Measurements from ENCODE around the gene PTPRA. TPM values are rescaled to one million over a fixed set of nuclear protein-coding genes. Genes with fewer than 3 reads are reported as not detected.
A peak's percentile ranks its signal among the peaks of the same experiment; 100 is the strongest.
"Not testable (repeated sequence)": the region's sequence is repeated elsewhere in the genome, so short reads cannot be mapped to it uniquely, and the experiment has no call there.

Gene PTPRA
- total RNA-seq, 1 donor from 2014 or later: 135 TPM

DNA sequence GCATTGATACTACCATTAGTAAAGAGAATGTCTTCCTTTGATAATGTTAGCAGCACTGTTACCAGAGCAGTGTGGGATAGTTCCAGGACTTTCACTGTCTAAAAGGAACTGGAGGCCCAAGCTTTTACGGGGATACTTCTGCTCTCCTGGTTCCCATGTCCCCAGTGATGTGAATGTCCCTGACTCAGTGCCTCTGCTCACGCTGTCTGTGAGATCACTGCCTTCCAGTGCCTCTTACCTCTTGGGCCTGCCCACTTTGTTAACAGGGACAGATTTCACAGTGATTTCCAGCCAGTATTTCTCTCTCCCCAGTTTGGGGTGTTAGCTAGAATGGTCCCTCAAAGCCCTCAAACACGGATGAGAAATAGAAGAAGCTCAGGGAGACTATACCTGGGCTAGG, 14.4 kb downstream of the PTPRA start:
- FAIRE-seq: no peak
- no peak for DNase-seq (ENCODE audit: low spot score in 2 of 2)

DNA sequence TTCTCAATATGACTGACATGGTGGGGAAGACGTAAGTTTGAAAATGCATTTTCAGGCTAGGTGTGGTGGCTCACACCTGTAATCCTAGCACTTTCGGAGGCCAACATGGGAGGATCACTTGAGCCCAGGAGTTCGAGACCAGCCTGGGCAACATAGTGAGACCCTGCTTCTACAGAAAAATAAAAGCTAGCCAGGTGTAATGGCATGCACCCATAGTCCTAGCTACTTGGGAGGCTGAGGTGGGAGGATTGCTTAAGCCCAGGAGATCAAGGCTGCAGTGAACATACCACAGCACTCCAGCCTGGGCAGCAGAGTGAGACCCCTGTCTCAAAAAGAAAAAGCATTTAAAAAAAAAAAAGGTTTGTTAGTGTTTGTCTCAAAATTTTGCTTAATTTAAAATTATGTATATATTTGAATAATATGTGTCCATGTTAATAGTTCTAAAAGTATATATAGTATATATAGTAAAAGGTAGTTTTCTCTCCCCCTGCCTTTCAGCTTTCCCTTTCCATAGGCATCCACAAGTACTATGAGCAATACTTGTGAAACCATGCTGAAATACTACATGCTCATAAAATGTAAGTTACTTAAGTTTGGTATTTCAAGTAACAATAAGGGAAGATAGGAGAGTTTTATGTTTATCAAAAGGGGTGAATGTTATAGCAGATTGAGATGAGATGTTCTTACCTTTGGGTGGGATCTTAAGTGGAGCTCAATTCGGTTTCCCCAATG, 15.1 kb downstream of the PTPRA start:
- FAIRE-seq (no peak), DNase-seq (ENCODE audit: low spot score in 2 of 2) (no peak)

DNA sequence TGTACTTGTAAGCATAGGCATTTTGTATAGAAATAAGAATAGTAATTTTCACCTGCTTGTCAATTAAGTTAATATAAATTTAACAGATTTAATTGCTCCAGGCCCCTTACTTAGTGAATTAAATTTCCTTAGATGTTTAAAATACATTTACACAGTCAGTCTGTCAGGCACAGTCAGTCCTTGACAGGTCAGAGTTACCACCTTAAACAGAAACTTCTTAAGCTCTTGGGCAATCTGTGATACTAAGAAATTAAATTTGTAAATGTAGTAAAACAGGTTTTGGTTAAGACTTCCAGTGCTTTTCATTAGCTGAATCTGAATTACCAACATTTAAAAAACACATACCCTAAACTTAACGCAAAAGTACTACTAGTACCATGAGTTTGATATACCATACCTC, 15.9 kb downstream of the PTPRA start:
- FAIRE-seq (no peak), DNase-seq (ENCODE audit: low spot score in 2 of 2) (no peak)

DNA sequence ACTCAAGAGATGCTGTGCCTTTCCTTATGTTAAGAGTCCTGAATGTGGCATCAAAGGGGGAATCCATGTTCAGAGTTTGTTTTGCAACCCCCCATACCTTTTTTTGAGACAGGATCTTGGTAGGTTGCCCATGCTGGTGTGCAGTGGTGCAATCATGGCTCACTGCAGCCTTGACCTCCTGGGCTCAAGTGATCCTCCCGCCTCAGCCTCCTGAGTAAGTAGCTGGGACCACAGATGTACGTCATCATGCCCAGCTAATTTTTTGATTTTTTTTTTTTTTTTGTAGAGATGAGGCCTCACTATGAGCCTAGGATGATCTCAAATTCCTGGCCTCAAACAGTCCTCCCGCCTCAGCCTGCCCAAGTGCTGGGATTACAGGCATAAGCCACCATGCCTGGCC, 16.5 kb downstream of the PTPRA start:
- no peak for DNase-seq (ENCODE audit: low spot score in 2 of 2)
- FAIRE-seq: no peak

DNA sequence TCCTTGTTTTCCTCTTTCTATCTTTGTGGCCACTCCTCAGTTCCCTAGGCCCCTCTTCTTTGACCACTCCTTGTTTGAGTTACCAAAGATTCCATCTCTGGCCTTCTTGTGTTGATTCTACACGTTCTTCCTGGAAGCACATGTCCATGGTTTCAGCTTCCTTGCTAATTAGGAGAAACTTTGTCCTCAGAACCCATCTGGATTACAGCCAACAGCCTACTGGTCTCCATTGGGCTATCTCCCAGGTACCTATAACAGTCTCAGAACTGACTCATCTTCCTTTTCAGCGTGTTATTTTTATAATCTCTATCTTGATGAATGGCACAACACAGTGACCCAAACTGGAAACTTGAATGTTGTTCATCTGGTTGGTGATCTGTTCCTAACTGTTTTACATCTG, 17.5 kb downstream of the PTPRA start:
- DNase-seq (ENCODE audit: low spot score in 2 of 2) (no peak), FAIRE-seq (no peak)

DNA sequence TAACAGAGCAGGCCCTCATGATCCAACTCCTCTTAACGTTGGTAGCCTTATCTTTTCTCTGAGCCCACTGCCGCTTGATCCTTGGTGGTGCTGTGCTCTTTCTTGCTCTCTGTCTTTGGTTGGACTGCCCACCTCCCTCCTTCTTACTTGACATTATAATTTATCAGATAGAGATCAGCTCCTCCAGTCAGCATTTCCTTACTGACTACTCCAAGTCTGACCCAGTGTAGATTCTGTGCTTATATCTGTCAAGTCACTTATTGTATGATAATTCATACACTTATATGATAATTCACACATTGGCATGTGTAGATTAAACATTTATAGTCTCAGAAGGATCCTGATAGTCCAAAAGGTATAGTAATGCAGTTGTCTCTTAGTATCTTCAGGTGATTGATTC, 18.1 kb downstream of the PTPRA start:
- no peak for FAIRE-seq
- no peak for DNase-seq (ENCODE audit: low spot score in 2 of 2)

DNA sequence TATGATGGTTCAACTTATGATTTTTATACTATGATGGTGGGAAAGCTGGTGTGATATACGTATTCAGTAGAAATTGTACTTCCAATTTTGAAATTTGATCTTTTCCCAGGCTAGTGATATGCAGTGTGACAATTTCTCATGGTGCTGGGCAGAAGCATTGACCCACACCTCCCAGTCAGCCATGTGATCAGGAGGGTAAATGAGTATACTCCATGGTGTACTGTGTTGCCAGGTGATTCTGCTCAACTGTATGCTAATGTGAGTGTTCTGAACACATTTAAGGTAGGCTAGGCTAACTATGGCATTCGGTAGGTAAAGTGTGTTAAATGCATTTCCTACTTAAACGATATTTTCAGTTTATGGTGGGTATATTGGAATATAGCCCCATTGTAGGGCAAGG, 19.1 kb downstream of the PTPRA start:
- FAIRE-seq (no peak), DNase-seq (ENCODE audit: low spot score in 2 of 2) (no peak)

DNA sequence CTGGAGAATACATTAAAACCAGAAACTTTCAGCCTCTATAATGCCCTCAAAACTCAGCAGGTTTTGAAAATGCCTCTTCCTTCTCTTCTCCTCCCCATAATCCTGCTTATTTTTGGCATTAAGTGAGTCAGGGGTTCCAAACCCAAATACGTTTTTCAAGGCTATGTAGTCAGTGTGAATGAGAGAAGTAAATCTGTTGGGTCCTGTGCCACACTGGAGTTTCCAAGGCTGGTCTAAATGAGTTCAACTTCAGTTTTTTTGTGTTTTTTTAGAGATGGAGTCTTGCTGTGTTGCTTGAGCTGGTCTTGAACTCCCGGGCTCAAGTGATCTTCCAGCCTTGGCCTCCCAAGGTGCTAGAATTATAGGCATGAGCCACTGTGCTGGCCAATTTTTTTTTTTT, 20.9 kb downstream of the PTPRA start:
- FAIRE-seq: no peak

DNA sequence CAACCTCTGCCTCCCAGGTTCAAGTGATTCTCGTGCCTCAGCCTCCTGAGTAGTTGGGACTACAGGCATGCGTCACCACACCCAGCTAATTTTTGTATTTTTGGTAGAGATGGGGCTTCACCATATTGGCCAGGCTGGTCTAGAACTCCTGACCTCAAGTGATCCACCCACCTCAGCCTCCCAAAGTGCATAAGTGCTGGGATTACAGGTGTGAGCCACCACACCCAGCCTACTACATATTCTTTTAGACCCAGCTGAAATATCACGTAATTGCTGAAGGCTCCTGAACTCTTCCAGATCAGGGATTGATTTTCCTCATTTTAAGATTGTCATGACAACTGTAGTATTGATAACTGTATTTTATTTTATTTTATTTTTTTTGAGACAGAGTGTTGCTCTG, 21.9 kb downstream of the PTPRA start:
- DNase-seq (ENCODE audit: low spot score in 2 of 2); FAIRE-seq: not testable (repeated sequence)

More for the DNA sequence above, 20.9 kb downstream of the PTPRA start:
- DNase-seq (ENCODE audit: low spot score in 2 of 2): no peak

DNA sequence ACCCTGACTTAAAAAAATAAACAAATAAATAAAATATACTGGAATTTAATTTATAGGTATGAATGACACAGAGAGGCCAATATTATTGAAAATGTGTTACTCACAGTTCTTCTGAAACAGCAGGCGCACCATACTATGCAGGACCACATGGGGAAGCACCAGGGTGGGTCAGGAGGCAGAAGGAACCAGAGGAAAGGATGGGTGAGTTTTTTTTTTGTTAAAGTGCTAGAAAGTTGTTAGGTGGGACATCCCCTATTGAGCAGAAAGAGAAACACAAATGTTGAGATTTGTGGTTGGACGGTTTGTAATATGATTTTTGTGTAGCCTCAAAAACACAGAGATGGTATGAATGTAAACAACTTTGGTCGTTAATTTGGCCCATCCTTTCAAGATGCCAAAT, 26.0 kb downstream of the PTPRA start:
- FAIRE-seq: no peak
- DNase-seq (ENCODE audit: low spot score in 2 of 2): no peak

DNA sequence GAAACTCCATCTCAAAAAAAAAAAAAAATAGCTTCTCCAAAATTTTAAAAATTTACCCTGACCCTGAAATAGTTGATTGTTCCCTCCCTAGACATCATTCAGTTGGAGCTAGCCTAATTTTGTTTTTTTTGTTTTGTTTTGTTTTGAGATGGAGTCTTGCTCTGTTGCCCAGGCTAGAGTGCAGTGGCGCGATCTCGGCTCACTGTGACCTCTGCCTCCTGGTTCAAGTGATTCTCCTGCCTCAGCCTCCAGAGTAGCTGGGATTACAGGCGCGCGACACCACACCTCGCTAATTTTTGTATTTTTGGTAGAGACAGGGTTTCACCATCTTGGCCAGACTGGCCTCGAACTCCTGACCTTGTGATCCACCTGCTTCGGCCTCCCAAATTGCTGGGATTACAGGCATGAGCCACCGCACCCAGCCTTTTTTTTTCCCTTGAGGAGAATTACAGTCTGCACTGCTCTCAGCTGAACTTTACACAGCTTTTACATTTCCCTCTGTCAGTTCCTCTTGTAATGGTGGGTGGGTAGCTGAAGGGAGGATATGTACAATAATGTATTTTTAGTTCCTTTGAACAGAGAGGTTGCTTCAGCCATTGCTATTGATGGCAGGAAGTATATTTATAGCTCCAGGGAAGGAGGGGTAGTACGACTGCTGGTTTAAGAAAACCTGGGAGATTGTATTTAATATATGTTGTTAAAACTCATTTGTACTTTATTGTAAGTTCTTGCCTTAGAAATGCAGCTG, 27.7 kb downstream of the PTPRA start:
- DNase-seq (ENCODE audit: low spot score in 2 of 2) (peak in 1 of 2 donors; percentile 27), FAIRE-seq (no peak)

DNA sequence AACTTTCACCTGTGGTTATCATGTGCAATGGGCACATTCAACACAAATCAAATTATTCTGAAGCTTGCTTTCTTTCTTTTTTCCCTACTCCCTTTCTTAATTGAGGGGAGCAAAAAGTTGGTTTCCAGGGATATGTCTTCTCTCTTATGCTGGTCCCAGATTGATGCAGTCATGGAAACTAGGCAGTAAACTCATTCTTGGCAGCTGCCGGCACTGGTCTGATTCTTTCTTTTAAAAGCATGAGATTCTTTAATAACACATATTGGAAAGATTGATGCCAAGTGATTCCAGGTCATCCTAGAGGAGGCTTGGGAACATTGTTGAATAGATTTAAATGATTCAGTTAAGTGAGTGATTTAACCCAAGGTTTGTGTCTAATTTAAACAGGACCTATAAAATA, 29.0 kb downstream of the PTPRA start:
- no peak for DNase-seq (ENCODE audit: low spot score in 2 of 2)
- FAIRE-seq: no peak

DNA sequence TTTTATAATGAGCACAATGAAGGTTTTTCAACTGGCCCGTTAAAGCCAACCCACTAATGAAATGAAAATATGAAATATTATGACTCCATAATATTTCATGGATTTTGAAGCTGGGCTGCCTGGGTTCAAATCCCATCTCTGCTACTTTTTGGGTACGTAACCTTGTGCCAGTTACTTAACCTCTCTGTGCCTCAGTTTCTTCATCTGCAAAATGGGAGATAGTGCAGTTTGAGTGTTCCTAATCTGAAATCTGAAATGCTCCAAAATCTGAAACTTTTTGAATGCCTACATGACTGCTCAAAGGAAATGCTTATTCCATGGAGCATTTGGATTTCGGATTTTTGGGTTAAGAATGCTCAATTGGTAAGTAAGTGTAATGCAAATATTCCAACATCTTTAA, 29.5 kb downstream of the PTPRA start:
- no peak for FAIRE-seq
- DNase-seq (ENCODE audit: low spot score in 2 of 2): no peak

DNA sequence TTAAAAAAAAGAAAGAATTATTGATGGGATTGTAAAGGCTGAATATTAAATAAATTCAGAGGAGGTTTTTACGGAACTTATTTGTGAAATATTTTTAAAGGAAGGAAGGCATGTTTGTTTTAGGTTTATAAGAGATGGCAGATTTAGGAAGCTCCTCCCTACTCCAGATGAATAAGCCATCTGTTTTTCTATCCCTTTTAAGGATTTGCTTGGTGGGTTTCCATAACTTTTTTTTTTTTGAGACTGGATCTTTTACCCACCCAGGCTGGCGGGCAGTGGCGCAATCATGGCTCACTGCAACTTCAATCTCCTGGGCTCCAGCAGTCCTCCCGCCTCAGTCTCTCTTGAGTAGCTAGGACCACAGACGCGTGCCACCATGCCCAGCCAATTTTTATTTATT, 30.4 kb downstream of the PTPRA start:
- DNase-seq (ENCODE audit: low spot score in 2 of 2) (no peak), FAIRE-seq (no peak)

DNA sequence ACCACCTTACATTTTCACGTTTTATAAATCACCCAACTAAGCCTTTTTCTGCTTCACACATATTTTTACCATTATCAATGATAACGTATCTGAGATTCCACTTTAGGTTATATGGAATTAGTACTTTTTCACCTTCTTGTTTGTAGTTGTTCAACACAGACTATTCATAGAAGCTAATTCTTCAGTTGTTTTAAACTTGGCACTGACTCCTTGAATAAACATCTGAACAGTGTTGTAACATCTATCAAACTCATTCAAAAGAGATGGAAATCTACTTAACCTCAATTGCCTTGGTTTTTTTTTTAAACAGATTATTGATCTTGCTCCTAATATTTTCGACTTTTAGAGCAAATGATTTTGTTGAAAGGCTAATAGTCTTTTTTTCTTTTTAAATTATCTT, 34.2 kb downstream of the PTPRA start:
- FAIRE-seq: peak; percentile 28
- DNase-seq (ENCODE audit: low spot score in 2 of 2): no peak

DNA sequence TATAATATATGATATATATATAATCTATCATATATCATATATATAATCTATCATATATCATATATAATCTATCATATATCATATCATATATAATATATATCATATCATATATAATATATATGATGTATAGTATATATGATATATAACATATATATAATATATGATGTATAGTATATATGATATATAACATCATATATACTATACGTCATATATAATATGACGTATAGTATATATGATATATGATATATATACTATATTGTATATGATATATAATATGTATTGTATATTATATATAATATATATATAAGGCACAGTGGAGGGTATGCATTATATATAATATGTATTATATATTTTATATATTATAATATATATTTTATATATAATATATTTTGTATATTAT, 36.7 kb downstream of the PTPRA start:
- DNase-seq (ENCODE audit: low spot score in 2 of 2) (no peak), FAIRE-seq (peak; percentile 99)

DNA sequence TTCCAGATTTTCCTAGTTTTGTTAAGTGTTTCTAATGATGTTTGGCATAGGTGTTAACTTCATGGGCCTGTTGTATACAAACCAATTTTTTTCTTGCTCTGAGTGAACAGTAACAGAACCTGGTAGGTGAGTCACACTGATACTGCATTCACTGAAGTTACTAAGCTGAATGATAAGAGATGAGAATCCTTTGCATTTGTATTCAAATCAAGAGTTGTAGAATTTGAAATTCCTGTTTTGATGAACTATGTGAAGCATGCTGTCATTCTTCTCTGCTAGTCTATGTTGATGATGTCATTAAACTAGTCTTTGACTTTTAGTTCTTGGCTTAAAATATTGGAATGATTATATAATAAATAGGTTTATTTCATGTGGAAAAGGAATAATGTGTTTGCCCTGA, 37.9 kb downstream of the PTPRA start:
- FAIRE-seq (no peak), DNase-seq (ENCODE audit: low spot score in 2 of 2) (no peak)

DNA sequence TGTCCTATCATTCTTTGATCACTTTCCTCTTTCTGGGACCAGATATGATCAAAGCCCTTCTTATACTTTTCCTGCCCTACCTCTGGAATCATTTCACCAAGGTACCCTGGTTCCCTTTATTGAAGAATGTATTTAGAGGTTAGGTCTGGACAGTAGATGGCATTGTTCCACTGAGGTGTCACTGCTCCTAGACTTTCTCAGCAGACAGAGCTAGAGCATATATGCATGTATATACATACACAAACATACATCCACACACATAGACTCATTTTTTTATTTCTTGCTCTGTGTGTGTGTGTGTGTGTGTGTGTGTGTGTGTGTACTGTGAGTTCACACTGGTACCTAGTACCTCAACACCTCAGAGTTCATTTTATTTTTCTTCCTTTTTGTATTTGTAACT, 40.9 kb downstream of the PTPRA start:
- FAIRE-seq: no peak
- DNase-seq (ENCODE audit: low spot score in 2 of 2): no peak

DNA sequence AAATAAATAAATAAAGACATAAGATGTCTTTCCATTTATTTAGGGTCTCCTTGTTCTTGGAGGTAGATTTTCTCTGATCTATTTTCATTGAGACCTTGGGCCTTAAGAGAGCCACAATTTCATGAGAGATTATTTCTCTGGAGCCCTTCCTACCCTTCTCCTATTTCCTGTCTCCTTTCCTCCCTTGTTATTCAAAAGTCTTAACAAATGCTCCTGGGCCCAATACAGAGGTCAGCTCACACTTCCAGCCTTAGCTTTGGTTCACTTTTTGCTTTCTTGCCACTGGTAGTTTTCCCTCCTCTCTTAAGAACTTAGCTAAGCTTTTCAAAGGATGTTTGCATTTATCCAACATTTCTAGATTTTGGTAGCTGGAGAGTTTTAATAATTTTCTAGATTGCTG, 44.0 kb downstream of the PTPRA start:
- FAIRE-seq (no peak), DNase-seq (ENCODE audit: low spot score in 2 of 2) (no peak)

DNA sequence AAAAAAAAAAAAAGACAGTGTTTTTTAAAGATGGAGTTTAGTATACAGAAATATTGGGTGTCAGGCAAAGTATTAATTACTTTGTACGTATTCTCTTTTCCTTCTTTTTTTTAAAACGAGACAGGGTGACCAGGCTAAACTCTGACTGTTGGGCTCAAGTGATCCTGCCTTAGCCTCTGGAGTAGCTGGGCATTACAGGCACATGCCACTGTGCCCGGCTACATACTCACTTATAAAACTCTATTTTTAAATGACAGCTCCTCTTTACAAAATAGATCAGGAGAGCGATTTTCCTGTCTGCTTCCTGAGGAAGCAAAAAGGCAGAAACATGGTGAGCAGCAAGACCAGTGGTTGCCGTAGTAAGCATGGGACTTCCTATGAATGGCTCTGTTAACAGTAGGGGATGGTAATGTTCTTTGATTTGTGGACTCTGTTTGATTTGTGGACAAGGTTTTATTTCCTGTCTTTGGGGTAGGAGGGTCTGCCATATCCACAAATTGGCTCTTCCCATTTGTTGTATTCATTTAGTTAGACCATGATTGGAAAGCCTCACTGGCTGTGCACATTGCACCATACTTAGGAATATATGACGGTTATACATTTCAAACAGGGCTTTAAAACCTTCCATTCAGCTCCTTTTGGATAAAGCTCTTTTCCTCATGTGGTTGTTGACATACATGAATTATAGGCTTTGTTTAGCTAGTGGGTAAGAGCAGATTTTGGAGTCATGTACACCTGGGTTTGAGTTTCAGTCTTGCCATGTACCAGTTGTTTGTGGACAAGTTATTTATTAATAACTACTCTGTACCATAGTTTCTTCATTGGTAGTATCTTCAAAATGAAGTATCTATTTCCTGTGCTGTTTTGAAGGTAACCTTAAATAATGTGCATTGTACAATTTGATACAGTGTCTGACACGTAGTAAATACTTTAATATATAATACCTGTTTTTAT, 45.1 kb downstream of the PTPRA start:
- FAIRE-seq (no peak), DNase-seq (ENCODE audit: low spot score in 2 of 2) (no peak)

All from frontal cortex (tissue), 4 donors.